ENCODE data around the gene PIP5K1C.

PIP5K1C gene

DNA sequence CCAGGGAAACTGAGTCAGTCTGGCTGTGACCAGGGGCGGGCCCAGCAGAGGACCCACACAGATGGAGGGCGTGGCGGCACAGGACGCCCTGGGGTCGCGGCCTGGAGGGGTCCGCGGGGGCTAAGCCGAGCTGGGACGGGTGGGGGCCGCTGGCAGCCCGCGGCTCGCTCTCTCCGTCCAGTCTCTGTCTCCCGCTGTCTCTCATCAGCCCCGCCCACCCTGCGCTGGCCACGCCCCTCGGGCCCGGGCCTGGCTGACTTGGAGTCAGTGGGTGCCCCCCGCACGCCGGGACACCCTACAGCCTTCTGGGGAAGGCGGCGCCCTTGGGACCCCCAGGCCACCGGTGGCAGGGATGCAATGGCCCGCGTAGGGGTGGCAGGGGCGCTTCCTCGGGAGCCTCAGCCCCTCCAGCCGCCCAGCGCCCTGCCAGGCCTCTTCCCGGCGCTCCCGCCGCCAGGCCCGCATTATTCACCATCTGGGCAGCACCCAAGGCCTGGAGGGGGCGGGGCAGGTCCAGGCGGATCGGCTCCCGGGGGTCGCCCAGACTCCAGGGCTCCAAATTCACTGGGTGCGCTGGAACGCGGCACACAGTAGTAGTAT lies 93.5 kb downstream of the PIP5K1C start, which contains the start of gene TBXA2R:
Gene TBXA2R (minus strand): TSS at position 186 of the 600 bp plus-strand sequence. CDS start 6,241 bp downstream, outside the sequence.
- no peak for DNase-seq (ENCODE audit: extremely low read depth, insufficient read length)
- no peak for TF ChIP-seq CTCF (IDR thresholded peaks at IDR 0.05; ENCODE audit: insufficient read depth, low read length, poor library complexity, severe bottlenecking)
- Histone ChIP-seq H3K36me3 (ENCODE audit: control insufficient read depth, insufficient read depth, low read length) (peaks cover 9% of the 10 kb centered on the region), H3K4me3 (replicated peaks; ENCODE audit: low read depth, low read length) (no peak within 1 kb of the TSS; the same call in 1 of the 2 replicates), H3K27me3 (replicated peaks; ENCODE audit: control insufficient read depth, insufficient read depth, low read length) (no peaks in the 10 kb centered on the region)

- Histone ChIP-seq H3K27me3 (replicated peaks; ENCODE audit: control insufficient read depth, insufficient read depth, low read length) (no peaks in the 10 kb centered on the region), H3K4me3 (replicated peaks; ENCODE audit: low read depth, low read length) (no peak overlapping the region; the same call in 1 of the 2 replicates), H3K36me3 (ENCODE audit: control insufficient read depth, insufficient read depth, low read length) (peaks cover 6% of the 10 kb centered on the region)
- no peak for TF ChIP-seq CTCF (IDR thresholded peaks at IDR 0.05; ENCODE audit: insufficient read depth, low read length, poor library complexity, severe bottlenecking)
- no peak for DNase-seq (ENCODE audit: extremely low read depth, insufficient read length)
Measured at GRCh38 chr19:3606174-3606689, 94.0 kb downstream of the PIP5K1C start.

- no peak for TF ChIP-seq CTCF (IDR thresholded peaks at IDR 0.05; ENCODE audit: insufficient read depth, low read length, poor library complexity, severe bottlenecking)
- Histone ChIP-seq H3K4me3 (replicated peaks; ENCODE audit: low read depth, low read length) (no peak overlapping the region), H3K36me3 (ENCODE audit: control insufficient read depth, insufficient read depth, low read length) (peaks cover 2% of the 10 kb centered on the region; the same call in 1 of the 2 replicates), H3K27me3 (replicated peaks; ENCODE audit: control insufficient read depth, insufficient read depth, low read length) (no peaks in the 10 kb centered on the region)
- no peak for DNase-seq (ENCODE audit: extremely low read depth, insufficient read length)
Measured at GRCh38 chr19:3605770-3606169, 94.5 kb downstream of the PIP5K1C start.

DNA sequence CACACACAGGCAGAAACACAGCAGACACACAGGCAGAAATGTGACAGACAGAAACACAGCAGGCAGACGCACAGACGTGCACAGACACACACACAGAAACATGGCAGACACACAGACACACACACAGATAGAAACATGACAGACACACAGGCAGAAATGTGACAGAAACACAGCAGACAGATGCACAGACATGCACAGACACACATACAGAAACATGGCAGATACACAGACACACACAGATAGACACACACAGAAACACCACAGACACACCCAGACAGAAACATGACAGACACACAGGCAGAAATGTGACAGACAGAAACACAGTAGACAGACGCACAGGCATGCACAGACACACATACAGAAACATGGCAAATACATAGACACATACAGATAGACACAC lies 94.9 kb downstream of the PIP5K1C start:
- Histone ChIP-seq H3K27me3 (replicated peaks; ENCODE audit: control insufficient read depth, insufficient read depth, low read length) (no peaks in the 10 kb centered on the region), H3K4me3 (replicated peaks; ENCODE audit: low read depth, low read length) (no peak overlapping the region), H3K36me3 (ENCODE audit: control insufficient read depth, insufficient read depth, low read length) (peaks cover 2% of the 10 kb centered on the region; the same call in 1 of the 2 replicates)
- DNase-seq (ENCODE audit: extremely low read depth, insufficient read length) = no peak
- no peak for TF ChIP-seq CTCF (IDR thresholded peaks at IDR 0.05; ENCODE audit: insufficient read depth, low read length, poor library complexity, severe bottlenecking)

DNA sequence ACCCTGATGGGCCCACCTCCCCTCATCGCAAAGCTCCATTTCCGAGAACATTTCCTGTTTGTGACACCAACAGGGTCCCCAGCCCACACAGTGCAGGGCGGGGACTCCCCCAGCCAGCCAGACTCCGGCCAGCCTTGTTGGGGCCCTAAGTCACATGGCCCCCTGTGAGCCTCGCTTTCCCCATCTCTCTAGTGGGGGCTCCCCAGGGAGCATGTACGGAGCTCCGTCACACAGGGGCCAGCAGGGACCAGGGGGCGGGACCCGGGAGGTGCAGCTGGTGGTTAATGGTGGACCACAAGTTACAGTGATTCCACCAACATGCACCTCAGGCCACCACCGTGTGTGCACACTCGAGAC lies 95.3 kb downstream of the PIP5K1C start:
- DNase-seq (ENCODE audit: extremely low read depth, insufficient read length) = no peak
- H3K27me3 ChIP-seq (replicated peaks; ENCODE audit: control insufficient read depth, insufficient read depth, low read length) = no peaks in the 10 kb centered on the region
- no peaks in the 10 kb centered on the region for H3K36me3 ChIP-seq (ENCODE audit: control insufficient read depth, insufficient read depth, low read length)
- no peak overlapping the region for H3K4me3 ChIP-seq (replicated peaks; ENCODE audit: low read depth, low read length)
- no peak for TF ChIP-seq CTCF (IDR thresholded peaks at IDR 0.05; ENCODE audit: insufficient read depth, low read length, poor library complexity, severe bottlenecking)

Measured in GM06990 (cell line).